ENCODE results near the gene FZD10.

GRCh38 chr12:130122356-130122755 lies 39.9 kb upstream of the FZD10 start:
- no peak for TF ChIP-seq CTCF (IDR thresholded peaks at IDR 0.05)
- no peak for TF ChIP-seq EP300 (IDR thresholded peaks at IDR 0.05)

Data from tibial nerve (tissue), 4 donors.